CD4-positive, CD25-positive, alpha-beta regulatory T cell (primary cell): Measurements from ENCODE around the gene PODN. TPM values are rescaled to one million over a fixed set of nuclear protein-coding genes. Genes with fewer than 3 reads are reported as not detected.

Source experiments
- ATAC-seq, 2 donors: fragments of 150-1000 bp; cut with Tn5 transposase; one replicate each; pipeline ENCODE4 v1.10.0; 2021; ENCODE audit warnings: low read depth in 2 of 2, moderate number of reproducible peaks in 2 of 2, moderate library complexity in 1 of 2
- DNase-seq, 3 donors: peaks; one replicate each; pipeline versions ENCODE4 v3.0.0 to v3.0.0-alpha.2; 2012 to 2022; ENCODE audit warnings: mixed read lengths in 1 of 3
- H3K27ac ChIP-seq: one replicate; pipeline ENCODE4 v1.7.0; 2013; ENCODE audit warnings: mild to moderate bottlenecking, low read length; ENCODE audit not compliant: insufficient read depth, poor library complexity, severe bottlenecking
- H3K27me3 ChIP-seq: one replicate; pipeline ENCODE4 v1.7.0; 2013; ENCODE audit warnings: low read length; ENCODE audit not compliant: control insufficient read depth, insufficient read depth
- H3K36me3 ChIP-seq: one replicate; pipeline ENCODE4 v1.7.0; 2013; ENCODE audit warnings: mild to moderate bottlenecking, low read length, moderate library complexity; ENCODE audit not compliant: control insufficient read depth, insufficient read depth
- H3K4me1 ChIP-seq: 2 replicates; pipeline ENCODE4 v1.7.0; 2013; ENCODE audit warnings: mild to moderate bottlenecking, low read length; ENCODE audit not compliant: insufficient read depth, control insufficient read depth, poor library complexity, severe bottlenecking
- H3K4me3 ChIP-seq: one replicate; pipeline ENCODE4 v1.7.0; 2013; ENCODE audit warnings: low read depth, mild to moderate bottlenecking, low read length, moderate library complexity
- H3K9me3 ChIP-seq, 2 experiments: 1 replicate in 1 of 2; 2 replicates in 1 of 2; pipeline ENCODE4 v1.7.0; 2013; ENCODE audit warnings: low read length in 2 of 2, mild to moderate bottlenecking in 1 of 2, moderate library complexity in 1 of 2; ENCODE audit not compliant: control insufficient read depth in 2 of 2
- H3K27ac Mint-ChIP-seq, 3 donors: one replicate each; pipeline ENCODE4 v1.8.0; 2020 to 2022; ENCODE audit warnings: mild to moderate bottlenecking in 3 of 3, mixed read lengths in 3 of 3, moderate library complexity in 2 of 3
- H3K27me3 Mint-ChIP-seq: one replicate; pipeline ENCODE4 v1.8.0; 2022; ENCODE audit warnings: mild to moderate bottlenecking, mixed read lengths
- H3K36me3 Mint-ChIP-seq: one replicate; pipeline ENCODE4 v1.8.0; 2020; ENCODE audit warnings: mixed read lengths
- H3K4me1 Mint-ChIP-seq, 4 donors: one replicate each; pipeline ENCODE4 v1.8.0; 2020 to 2022; ENCODE audit warnings: mixed read lengths in 4 of 4, mild to moderate bottlenecking in 1 of 4
- H3K4me3 Mint-ChIP-seq, 4 donors: one replicate each; pipeline ENCODE4 v1.8.0; 2020 to 2022; ENCODE audit warnings: mild to moderate bottlenecking in 4 of 4, mixed read lengths in 4 of 4, moderate library complexity in 3 of 4
- H3K9me3 Mint-ChIP-seq, 7 donors: one replicate each; pipeline ENCODE4 v1.8.0; 2020 to 2022; ENCODE audit warnings: mixed read lengths in 7 of 7, mild to moderate bottlenecking in 3 of 7, moderate library complexity in 2 of 7
- polyA plus RNA-seq, 4 donors: library from polyadenylated mRNA; unstranded; fragments of 300-500 nt; fragmentation: Illumina TruSeq; gene quantifications; one replicate each; pipeline ENCODE4 v1.2.3, GENCODE V29; 2021
- total RNA-seq: library from RNA; stranded (reverse); gene quantifications from one replicate; pipeline ENCODE4 v1.2.3, GENCODE V29; 2022

PODN gene
- total and polyA plus RNA-seq, 5 donors from 2014 or later, result not detected

DNA sequence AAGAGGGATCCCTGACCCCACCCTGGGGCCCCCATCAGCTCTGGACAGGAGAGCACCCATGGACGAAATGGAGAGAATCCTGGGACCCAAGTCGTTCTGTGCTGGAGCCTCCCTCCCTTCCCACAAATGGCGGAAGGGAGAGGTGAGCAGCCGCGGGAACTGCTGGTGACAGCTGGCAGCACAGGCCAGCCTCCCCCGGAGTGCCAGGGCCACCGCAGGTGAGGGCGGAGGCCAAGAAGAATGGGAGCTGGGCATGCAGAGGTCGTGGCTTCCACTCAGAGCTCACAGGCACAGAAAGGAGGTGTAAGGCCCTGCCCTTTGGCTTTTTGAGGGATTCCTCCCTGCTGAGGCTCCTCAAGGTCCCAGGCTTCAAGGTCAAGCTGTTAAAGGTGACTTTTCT is 55.8 kb downstream of the PODN start:
- Mint-ChIP-seq H3K36me3 (no peaks in the 10 kb centered on the region), H3K9me3 (peaks cover 0 to 1% (median 0%) of the 10 kb centered on the region in 7 donors), H3K4me1 (no peaks in the 10 kb centered on the region), H3K27me3 (no peaks in the 10 kb centered on the region), H3K27ac (no peak overlapping the region), H3K4me3 (no peak overlapping the region)
- DNase-seq (no peak), ATAC-seq (no peak)
- H3K27ac ChIP-seq, result no peak overlapping the region
- H3K4me1 ChIP-seq, result no peaks in the 10 kb centered on the region
- no peaks in the 10 kb centered on the region for H3K36me3 ChIP-seq
- H3K27me3 ChIP-seq, result no peaks in the 10 kb centered on the region
- H3K9me3 ChIP-seq, result no peaks in the 10 kb centered on the region
- no peak overlapping the region for H3K4me3 ChIP-seq

DNA sequence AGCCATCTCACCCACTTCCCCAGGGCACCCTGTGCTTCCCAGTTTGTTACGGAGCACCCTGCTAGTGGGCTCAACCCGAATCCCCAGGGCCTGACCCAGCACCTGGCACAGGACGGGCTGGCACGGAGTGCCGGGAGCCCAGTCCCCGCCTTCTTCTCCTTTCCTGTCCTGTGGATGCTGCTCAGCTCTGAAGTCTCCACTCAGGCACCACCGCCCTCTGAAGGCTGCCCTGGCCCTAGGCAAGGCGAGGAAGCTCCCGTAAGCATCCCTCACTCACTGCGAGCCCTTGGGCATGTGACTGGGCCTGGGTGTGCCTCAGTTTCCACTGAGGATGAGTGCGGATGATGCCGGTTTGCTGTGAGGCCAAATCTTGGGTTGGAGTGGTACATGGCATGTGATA is 58.6 kb downstream of the PODN start:
- Mint-ChIP-seq H3K4me3 (no peak overlapping the region), H3K27me3 (no peaks in the 10 kb centered on the region), H3K36me3 (no peaks in the 10 kb centered on the region), H3K9me3 (peaks cover 0 to 1% (median 0%) of the 10 kb centered on the region in 7 donors), H3K27ac (no peak overlapping the region), H3K4me1 (no peaks in the 10 kb centered on the region)
- ATAC-seq, result no peak
- no peak for DNase-seq
- no peaks in the 10 kb centered on the region for H3K4me1 ChIP-seq
- H3K36me3 ChIP-seq, result no peaks in the 10 kb centered on the region
- H3K4me3 ChIP-seq, result no peak overlapping the region
- no peak overlapping the region for H3K27ac ChIP-seq
- H3K27me3 ChIP-seq, result no peaks in the 10 kb centered on the region
- H3K9me3 ChIP-seq, result no peaks in the 10 kb centered on the region

DNA sequence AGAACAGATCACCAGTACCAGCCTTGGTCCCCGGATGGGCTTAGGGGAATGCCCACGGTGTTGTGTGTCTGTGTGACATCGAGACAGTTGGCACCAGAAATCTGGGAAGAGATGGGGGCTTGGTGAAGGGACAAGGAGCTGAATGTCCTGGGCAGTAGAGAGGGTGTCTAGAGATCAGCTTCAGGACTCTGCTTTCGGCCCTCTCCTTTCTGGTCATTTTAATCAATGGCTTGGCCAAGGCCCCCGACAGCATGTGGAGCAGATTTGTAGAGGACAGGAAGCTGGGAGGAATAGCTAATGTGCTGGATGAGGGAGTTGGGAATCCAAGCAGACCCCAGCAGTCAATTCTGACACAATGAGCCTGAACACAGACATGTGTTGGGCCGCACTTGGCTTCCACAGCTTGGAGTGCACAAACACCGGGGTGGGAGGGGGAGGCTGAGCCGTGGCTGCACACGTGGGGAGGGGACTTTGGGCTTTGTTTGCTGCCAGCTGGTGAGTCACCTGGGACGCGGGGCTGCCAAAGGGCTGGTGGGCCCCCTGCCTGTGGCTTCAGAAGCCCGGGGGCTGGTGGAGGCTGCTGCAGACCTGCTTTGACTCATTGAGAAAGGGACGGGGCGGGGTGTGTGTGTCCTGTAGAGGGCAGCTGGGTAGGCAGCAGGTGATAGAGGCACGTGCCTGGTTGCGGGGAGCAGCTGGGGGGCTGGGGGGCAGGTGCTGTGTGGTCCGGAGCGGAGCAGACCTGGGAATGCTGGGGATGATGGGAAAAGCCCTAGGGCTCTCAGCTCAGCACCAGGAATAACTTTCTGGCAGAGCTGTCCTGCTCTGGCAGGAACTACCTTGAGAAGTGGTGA is 59.5 kb downstream of the PODN start:
- ATAC-seq, result no peak
- Mint-ChIP-seq H3K4me1 (no peaks in the 10 kb centered on the region), H3K27me3 (no peaks in the 10 kb centered on the region), H3K27ac (peak overlapping the region in 1 of 3 donors; percentile 66), H3K4me3 (no peak overlapping the region), H3K36me3 (no peaks in the 10 kb centered on the region), H3K9me3 (peaks cover 0 to 1% (median 0%) of the 10 kb centered on the region in 7 donors)
- H3K4me1 ChIP-seq, result no peaks in the 10 kb centered on the region
- H3K36me3 ChIP-seq, result no peaks in the 10 kb centered on the region
- DNase-seq, result no peak
- H3K27ac ChIP-seq, result no peak overlapping the region
- no peak overlapping the region for H3K4me3 ChIP-seq
- H3K27me3 ChIP-seq, result no peaks in the 10 kb centered on the region
- H3K9me3 ChIP-seq, result no peaks in the 10 kb centered on the region

DNA sequence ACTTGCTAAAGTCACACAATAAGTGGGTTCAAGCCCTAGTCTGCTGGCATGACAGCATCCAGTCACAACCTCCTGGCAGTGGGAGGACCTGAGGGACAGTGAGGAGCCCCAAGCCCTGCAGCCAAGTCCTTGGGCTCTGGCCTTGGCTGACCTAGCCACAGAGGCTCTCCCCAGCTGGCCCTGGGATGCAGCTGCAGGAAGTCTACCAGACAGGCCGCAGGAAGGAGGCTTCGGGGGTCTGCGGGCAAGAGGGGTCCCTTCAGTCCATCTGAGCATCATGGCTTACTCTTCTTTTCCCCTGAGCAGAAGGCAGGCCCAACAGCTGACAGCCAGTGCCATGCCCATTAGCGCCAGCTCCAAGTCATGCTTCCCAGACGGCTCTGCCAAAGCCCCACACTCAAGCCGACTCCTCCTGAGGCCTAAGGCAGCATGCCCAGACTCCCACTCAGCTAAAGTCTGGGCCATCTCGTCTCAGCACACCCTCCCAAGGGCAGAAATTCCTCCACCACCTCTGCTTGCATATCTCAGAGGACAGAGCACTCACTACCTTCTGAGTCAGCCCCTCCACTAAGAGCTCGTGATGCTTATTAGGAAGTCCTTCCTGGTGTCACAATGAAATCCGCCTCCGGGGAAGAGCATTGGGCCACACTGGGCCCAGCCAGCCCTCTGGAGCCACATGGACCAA is 60.3 kb downstream of the PODN start:
- H3K4me3 ChIP-seq, result no peak overlapping the region
- no peaks in the 10 kb centered on the region for H3K9me3 ChIP-seq
- H3K4me1 ChIP-seq, result no peaks in the 10 kb centered on the region
- ATAC-seq (no peak), DNase-seq (no peak)
- no peaks in the 10 kb centered on the region for H3K4me1 Mint-ChIP-seq
- no peak overlapping the region for H3K27ac ChIP-seq
- peak overlapping the region in 1 of 3 donors; percentile 56 for H3K27ac Mint-ChIP-seq
- H3K27me3 Mint-ChIP-seq, result no peaks in the 10 kb centered on the region
- no peak overlapping the region for H3K4me3 Mint-ChIP-seq
- H3K36me3 Mint-ChIP-seq, result no peaks in the 10 kb centered on the region
- H3K36me3 ChIP-seq, result no peaks in the 10 kb centered on the region
- H3K27me3 ChIP-seq, result no peaks in the 10 kb centered on the region
- H3K9me3 Mint-ChIP-seq, result peaks cover 0 to 1% (median 0%) of the 10 kb centered on the region in 7 donors

DNA sequence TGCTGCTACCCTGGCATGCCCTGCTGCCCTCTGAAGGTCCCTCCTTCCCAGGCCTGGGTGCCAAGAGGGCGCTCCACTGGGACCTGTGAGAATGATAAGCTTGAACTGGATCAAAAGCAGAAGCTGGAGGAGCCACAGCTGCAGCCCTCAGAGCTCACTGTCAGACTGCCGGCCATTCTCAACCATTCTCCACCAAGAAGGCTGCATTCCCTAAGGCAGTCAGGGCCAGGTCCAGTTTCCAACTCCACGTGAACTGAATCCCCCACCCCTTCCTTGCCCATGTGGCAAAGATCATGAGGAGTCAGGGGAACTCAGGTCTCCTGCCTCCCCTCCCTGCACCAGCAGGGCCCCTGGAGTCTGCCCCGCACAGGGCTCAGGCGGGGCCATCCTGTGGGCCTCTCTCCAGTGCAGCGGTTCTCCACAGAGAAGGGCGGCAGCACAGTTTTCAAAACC is 61.0 kb downstream of the PODN start:
- H3K4me1 ChIP-seq, result no peaks in the 10 kb centered on the region
- no peaks in the 10 kb centered on the region for H3K27me3 ChIP-seq
- no peak overlapping the region for H3K4me3 ChIP-seq
- Mint-ChIP-seq H3K4me3 (no peak overlapping the region), H3K9me3 (no peaks in the 10 kb centered on the region), H3K27me3 (no peaks in the 10 kb centered on the region), H3K36me3 (no peaks in the 10 kb centered on the region), H3K27ac (no peak overlapping the region), H3K4me1 (no peaks in the 10 kb centered on the region)
- DNase-seq, result no peak
- ATAC-seq, result no peak
- no peaks in the 10 kb centered on the region for H3K9me3 ChIP-seq
- H3K27ac ChIP-seq, result no peak overlapping the region
- H3K36me3 ChIP-seq, result no peaks in the 10 kb centered on the region

DNA sequence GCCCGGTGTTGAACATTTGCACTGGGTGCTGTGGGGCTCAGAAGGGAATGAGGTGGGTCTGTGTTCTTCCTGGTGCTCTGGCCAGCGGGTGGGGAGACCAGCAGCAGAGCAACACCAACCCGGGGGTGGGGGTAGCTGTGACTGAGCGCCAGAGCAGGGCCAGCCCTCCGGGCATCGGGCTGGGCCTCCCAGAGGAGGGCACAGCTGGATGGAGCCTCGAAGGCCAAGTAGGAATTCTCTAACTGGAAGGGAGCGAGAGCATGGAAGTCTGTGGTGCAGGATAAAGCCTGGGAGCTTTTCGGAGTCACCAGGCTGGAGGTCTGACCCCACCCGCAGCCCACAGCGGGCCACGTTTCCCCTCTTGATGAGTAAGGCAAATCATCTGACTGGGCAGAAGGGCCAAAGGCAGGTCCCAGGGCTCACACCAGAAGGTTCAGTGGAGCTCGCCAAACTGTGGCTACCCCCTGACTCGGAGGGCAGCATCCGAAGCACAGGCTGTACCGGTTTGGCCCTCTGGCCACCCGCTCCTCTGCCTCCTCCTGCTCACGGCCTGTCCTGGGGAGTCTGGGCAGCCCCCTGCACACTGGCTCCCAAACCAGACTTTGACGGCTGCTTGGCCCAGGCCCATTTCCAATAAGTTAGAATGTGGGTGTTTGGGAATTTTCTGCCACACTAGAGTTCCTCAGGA is 61.6 kb downstream of the PODN start:
- DNase-seq, result no peak
- no peak overlapping the region for H3K4me3 Mint-ChIP-seq
- H3K27ac Mint-ChIP-seq, result no peak overlapping the region

DNA sequence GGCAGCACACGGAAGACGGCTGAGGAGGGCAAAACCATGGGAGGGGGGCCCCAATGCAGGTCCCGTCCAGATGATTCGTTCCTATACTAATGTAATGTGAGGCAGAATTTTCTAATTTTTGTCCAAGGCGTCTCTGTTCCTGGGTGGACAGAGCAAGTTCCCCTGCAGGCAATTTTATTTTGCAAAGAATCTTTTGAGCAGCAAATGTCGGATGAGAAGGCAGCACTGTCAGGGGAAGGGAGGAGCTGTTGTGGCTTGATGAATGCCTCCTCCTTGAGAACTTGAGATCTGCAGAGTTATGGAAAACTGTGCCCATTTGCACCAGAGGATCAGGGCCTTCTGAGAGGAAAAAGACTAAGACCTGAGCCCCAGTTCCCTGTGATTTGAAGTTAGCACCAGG is 63.1 kb downstream of the PODN start:
- no peak overlapping the region for H3K27ac ChIP-seq
- DNase-seq (no peak), ATAC-seq (no peak)
- no peaks in the 10 kb centered on the region for H3K9me3 ChIP-seq
- H3K36me3 ChIP-seq, result no peaks in the 10 kb centered on the region
- H3K4me3 ChIP-seq, result no peak overlapping the region
- H3K36me3 Mint-ChIP-seq, result no peaks in the 10 kb centered on the region
- H3K9me3 Mint-ChIP-seq, result no peaks in the 10 kb centered on the region
- H3K4me1 ChIP-seq, result no peaks in the 10 kb centered on the region
- H3K4me1 Mint-ChIP-seq, result no peaks in the 10 kb centered on the region
- no peak overlapping the region for H3K4me3 Mint-ChIP-seq
- no peak overlapping the region for H3K27ac Mint-ChIP-seq
- no peaks in the 10 kb centered on the region for H3K27me3 Mint-ChIP-seq
- no peaks in the 10 kb centered on the region for H3K27me3 ChIP-seq

More for the DNA sequence above, 61.6 kb downstream of the PODN start:
- no peak for ATAC-seq
- Histone ChIP-seq H3K4me3 (no peak overlapping the region), H3K27me3 (no peaks in the 10 kb centered on the region), H3K27ac (no peak overlapping the region), H3K9me3 (no peaks in the 10 kb centered on the region), H3K36me3 (no peaks in the 10 kb centered on the region), H3K4me1 (no peaks in the 10 kb centered on the region)
- no peaks in the 10 kb centered on the region for H3K4me1 Mint-ChIP-seq
- no peaks in the 10 kb centered on the region for H3K36me3 Mint-ChIP-seq
- H3K27me3 Mint-ChIP-seq, result no peaks in the 10 kb centered on the region
- no peaks in the 10 kb centered on the region for H3K9me3 Mint-ChIP-seq
